DOHH2 (cell line): ENCODE data around the gene OSTN.

Experiments
- CTCF ChIP-seq: fragments of 200-600 bp; sonication (generic); IDR thresholded peaks from one replicate; pipeline ENCODE4 v1.5.1; 2014; ENCODE audit warnings: antibody characterized with exemption, mild to moderate bottlenecking, low read depth, low read length; ENCODE audit not compliant: poor library complexity, severe bottlenecking
- EZH2phosphoT487 ChIP-seq: fragments of 200-600 bp; sonication (generic); IDR thresholded peaks from 2 replicates; pipeline ENCODE4 v1.6.1; 2017; ENCODE audit warnings: borderline replicate concordance, mild to moderate bottlenecking, antibody characterized with exemption, low read length, moderate library complexity, mixed read lengths

GRCh38 chr3:191239407-191240031 lies 40.5 kb downstream of the OSTN start:
- no peak for TF ChIP-seq CTCF
- TF ChIP-seq EZH2phosphoT487 = no peak
